ENCODE measurements around the gene CFAP92. TPM values are rescaled to one million over a fixed set of nuclear protein-coding genes. Genes with fewer than 3 reads are reported as not detected.

The CFAP92 gene

DNA sequence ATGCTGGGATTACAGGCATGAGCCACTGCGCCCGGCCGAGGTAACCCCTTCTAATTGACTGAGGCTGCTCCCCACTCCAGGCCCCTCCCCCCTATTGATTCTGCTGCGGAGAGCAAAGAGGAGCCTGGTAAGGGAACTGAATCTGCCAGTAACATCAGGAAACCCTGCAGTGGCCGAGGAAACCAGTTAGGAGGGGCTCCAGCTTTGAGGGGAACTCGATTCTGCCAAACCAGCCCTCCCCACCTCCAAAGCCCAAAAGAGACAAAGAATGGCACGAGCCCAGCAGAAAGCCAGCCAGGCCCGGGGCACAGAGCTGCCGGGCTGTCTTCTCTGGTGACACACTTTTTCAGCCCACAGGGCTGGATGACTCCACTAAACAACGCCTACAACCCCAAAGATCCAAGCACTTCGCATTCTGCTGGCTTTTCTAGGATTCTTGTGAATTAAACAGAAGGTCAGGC, 129.5 kb downstream of the CFAP92 start:
- Histone ChIP-seq H3K9ac (ENCODE audit: low read length) (no peak overlapping the region), H3K4me2 (ENCODE audit: low read length) (no peak overlapping the region), H3K23ac (ENCODE audit: low read length) (no peak overlapping the region), H4K8ac (ENCODE audit: low read depth, low read length) (no peak overlapping the region), H3K36me3 (ENCODE audit: control insufficient read depth, insufficient read depth, low read length) (no peaks in the 10 kb centered on the region), H3K4me1 (ENCODE audit: control insufficient read depth, low read depth, low read length) (no peaks in the 10 kb centered on the region), H2BK5ac (ENCODE audit: low read length) (no peak overlapping the region), H3K79me1 (ENCODE audit: low read length) (no peaks in the 10 kb centered on the region), H2AK5ac (ENCODE audit: low read length) (no peak overlapping the region), H3K56ac (ENCODE audit: low read length) (no peak overlapping the region), H3K4ac (ENCODE audit: low read depth, low read length) (no peak overlapping the region), H3K79me2 (ENCODE audit: control insufficient read depth, insufficient read depth, low read length) (no peaks in the 10 kb centered on the region), H2BK120ac (ENCODE audit: low read depth, low read length) (no peak overlapping the region), H2BK15ac (replicated peaks; ENCODE audit: low read depth) (no peak overlapping the region), H3K27me3 (ENCODE audit: insufficient read depth, low read length, poor library complexity) (no peaks in the 10 kb centered on the region), H3K27ac (ENCODE audit: low read depth, low read length) (no peak overlapping the region), H4K5ac (ENCODE audit: low read length) (no peak overlapping the region), H3K4me3 (ENCODE audit: low read length) (no peak overlapping the region), H3K18ac (ENCODE audit: low read length) (no peak overlapping the region)
- no peak for DNase-seq
- WGBS (ENCODE audit: extremely low coverage, insufficient coverage, low lambda C conversion rate): no CpG with 5 or more reads among the region's 11 CpGs

- H3K56ac ChIP-seq (ENCODE audit: low read length): no peak overlapping the region
These were observed 130.3 kb downstream of the CFAP92 start for GRCh38 chr3:128863560-128863959.

DNA sequence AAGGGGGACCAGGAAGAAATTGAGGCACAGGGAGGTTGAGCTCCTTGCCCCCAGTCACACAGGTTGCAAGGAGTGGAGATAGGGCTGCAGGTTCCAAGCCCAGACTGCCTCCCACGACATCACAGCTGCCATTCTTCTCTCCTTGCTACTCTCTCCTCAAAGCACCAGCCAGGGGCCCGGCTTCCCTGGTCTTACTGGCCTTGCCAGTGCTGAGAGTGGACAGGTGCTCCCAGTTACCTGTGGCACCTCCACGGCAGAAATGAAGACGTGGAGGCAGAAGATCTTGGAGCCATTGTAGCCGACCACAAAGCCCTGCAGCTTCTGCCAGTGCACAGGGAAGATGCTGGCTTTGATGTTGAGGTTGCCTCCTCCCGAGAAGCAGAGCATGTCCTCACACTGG, 132.4 kb downstream of the CFAP92 start:
- H2BK15ac ChIP-seq (replicated peaks; ENCODE audit: low read depth): no peak overlapping the region
- no peak overlapping the region for H3K4me3 ChIP-seq (ENCODE audit: low read length)
- H3K4ac ChIP-seq (ENCODE audit: low read depth, low read length): no peak overlapping the region
- no peak overlapping the region for H2BK120ac ChIP-seq (ENCODE audit: low read depth, low read length)
- no peaks in the 10 kb centered on the region for H3K27me3 ChIP-seq (ENCODE audit: insufficient read depth, low read length, poor library complexity)
- H4K8ac ChIP-seq (ENCODE audit: low read depth, low read length): no peak overlapping the region
- no peak overlapping the region for H4K5ac ChIP-seq (ENCODE audit: low read length)
- no peaks in the 10 kb centered on the region for H3K4me1 ChIP-seq (ENCODE audit: control insufficient read depth, low read depth, low read length)
- no peak overlapping the region for H3K4me2 ChIP-seq (ENCODE audit: low read length)
- no peak for DNase-seq
- WGBS (ENCODE audit: extremely low coverage, insufficient coverage, low lambda C conversion rate): no CpG with 5 or more reads among the region's 6 CpGs
- no peaks in the 10 kb centered on the region for H3K79me1 ChIP-seq (ENCODE audit: low read length)
- H3K23ac ChIP-seq (ENCODE audit: low read length): no peak overlapping the region
- H3K79me2 ChIP-seq (ENCODE audit: control insufficient read depth, insufficient read depth, low read length): no peaks in the 10 kb centered on the region
- no peaks in the 10 kb centered on the region for H3K36me3 ChIP-seq (ENCODE audit: control insufficient read depth, insufficient read depth, low read length)
- no peak overlapping the region for H3K56ac ChIP-seq (ENCODE audit: low read length)
- H2BK5ac ChIP-seq (ENCODE audit: low read length): no peak overlapping the region
- H3K9ac ChIP-seq (ENCODE audit: low read length): no peak overlapping the region
- no peak overlapping the region for H3K27ac ChIP-seq (ENCODE audit: low read depth, low read length)
- H3K18ac ChIP-seq (ENCODE audit: low read length): no peak overlapping the region
- H2AK5ac ChIP-seq (ENCODE audit: low read length): no peak overlapping the region

More at GRCh38 chr3:128863560-128863959, 130.3 kb downstream of the CFAP92 start:
- Histone ChIP-seq H3K4me3 (ENCODE audit: low read length) (no peak overlapping the region), H4K5ac (ENCODE audit: low read length) (no peak overlapping the region), H3K27ac (ENCODE audit: low read depth, low read length) (no peak overlapping the region), H2BK5ac (ENCODE audit: low read length) (no peak overlapping the region), H2AK5ac (ENCODE audit: low read length) (no peak overlapping the region), H3K79me2 (ENCODE audit: control insufficient read depth, insufficient read depth, low read length) (no peaks in the 10 kb centered on the region), H2BK15ac (replicated peaks; ENCODE audit: low read depth) (no peak overlapping the region), H3K4ac (ENCODE audit: low read depth, low read length) (no peak overlapping the region), H3K27me3 (ENCODE audit: insufficient read depth, low read length, poor library complexity) (no peaks in the 10 kb centered on the region), H3K36me3 (ENCODE audit: control insufficient read depth, insufficient read depth, low read length) (no peaks in the 10 kb centered on the region), H3K9ac (ENCODE audit: low read length) (no peak overlapping the region), H3K4me2 (ENCODE audit: low read length) (no peak overlapping the region), H3K79me1 (ENCODE audit: low read length) (no peaks in the 10 kb centered on the region), H3K18ac (ENCODE audit: low read length) (no peak overlapping the region), H4K8ac (ENCODE audit: low read depth, low read length) (no peak overlapping the region), H3K23ac (ENCODE audit: low read length) (no peak overlapping the region), H2BK120ac (ENCODE audit: low read depth, low read length) (no peak overlapping the region), H3K4me1 (ENCODE audit: control insufficient read depth, low read depth, low read length) (no peaks in the 10 kb centered on the region)
- DNase-seq: no peak
- WGBS (ENCODE audit: extremely low coverage, insufficient coverage, low lambda C conversion rate): no CpG with 5 or more reads among the region's 3 CpGs

Small RNA genes within 50 kb of the gene (small RNA-seq; reads per million reads assigned to genes)
- not detected for gene AC112484.4 (ENCODE audit: insufficient read depth)
